HUDEP-2 (cell line): ENCODE results near the gene DMKN.

Source experiments
- DNase-seq, 76 experiments: peaks; one replicate each; lab custom pipeline; 2025; ENCODE audit not compliant: unreplicated experiment in 76 of 76; lab: John Stamatoyannopoulos, UW

Gene DMKN

DNA sequence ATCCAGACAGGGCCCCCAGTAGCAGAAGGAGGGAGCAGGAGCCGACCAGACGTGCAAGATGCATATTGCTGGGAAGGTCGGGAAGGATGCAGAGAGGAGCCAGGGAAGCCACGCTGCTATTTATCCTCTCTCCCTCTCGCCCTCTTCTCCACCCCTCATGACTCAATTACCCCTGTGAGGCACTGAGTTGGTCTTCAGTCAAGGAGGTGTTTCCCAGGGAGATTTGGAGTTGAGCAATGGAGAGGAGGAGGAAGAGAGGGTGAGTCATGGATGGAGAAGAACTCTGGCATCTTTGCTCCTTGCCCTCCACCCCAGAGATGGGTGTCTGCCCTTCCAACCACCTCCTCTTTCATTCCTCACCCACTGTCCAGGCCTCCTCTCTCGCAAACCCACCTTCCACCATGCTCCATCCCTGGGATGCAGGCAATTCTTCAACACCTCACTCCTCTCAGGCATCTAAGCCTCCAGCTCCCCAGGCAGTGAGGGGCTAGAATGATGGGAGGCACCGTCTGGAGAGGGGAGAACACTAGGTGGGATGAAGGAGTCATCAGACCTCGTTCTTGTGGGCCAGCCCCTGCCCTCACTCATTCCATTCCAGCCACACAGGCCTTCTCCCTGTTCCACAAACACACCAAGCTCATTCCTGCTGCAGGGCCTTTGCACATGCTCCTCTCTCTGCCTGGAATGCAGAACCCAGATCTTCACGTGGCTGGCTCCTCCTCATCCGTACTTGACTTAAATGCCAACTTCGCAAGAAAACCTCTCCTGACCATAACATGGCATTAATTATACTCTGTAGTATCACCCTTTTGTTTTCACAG is 15.0 kb upstream of the DMKN start, which contains the start of gene SBSN:
SBSN (minus strand) TSS at position 94 of the 821 bp plus-strand sequence; CDS start at position 64, 30 bp downstream.
- no peak for DNase-seq

DNA sequence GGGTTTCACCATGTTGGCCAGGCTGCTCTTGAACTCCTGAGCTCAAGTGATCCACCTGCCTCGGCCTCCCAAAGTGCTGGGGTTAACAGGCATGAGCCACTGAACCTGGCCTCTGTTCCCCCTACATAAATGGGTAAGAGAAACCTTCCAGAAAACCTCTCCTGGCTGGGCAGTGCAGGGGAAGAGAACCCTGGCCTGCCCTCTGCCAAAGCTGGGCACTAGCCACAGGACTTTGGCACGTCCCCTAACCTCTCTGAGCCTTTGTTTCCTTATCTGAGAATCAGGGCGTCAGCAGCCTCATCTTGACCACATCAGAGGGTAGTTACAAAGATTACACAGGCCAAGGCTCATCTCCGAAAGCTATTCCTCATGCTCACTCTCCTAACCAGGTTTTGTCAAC is 12.4 kb upstream of the DMKN start:
- peak in 1 of 76 experiments; percentile 14 for DNase-seq

DNA sequence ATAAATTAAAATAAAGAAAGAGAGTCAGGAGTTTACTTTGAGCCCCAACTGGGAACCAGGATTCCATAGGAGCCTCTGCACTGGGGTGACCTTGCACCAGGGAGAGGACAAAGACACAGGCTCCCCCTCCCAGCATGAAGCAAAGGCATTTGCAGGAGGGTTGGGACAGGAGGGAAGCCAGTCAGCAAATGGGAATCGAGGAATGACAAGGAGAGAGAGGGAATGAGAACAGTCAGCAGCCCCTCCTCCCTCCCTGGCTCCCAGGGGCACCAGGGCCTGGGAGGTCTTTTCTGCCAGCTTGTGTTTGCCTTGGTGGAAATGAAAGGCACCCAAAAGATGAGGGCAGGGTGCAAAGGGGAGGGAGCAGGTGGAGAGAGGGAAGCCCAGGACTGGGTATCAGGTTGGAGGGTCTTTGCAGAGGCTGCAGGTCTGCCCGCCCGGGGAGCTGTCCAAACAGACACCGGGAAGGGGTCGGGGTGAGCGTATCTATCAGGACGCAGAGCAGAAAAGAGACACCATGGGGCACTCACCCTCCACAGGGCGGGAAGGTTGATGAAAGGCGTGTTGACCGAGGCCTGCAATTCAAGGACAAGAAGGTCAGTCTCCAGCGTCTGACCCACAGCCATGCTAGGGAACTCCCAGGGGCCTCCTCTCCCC is 10.9 kb upstream of the DMKN start:
- no peak for DNase-seq

DNA sequence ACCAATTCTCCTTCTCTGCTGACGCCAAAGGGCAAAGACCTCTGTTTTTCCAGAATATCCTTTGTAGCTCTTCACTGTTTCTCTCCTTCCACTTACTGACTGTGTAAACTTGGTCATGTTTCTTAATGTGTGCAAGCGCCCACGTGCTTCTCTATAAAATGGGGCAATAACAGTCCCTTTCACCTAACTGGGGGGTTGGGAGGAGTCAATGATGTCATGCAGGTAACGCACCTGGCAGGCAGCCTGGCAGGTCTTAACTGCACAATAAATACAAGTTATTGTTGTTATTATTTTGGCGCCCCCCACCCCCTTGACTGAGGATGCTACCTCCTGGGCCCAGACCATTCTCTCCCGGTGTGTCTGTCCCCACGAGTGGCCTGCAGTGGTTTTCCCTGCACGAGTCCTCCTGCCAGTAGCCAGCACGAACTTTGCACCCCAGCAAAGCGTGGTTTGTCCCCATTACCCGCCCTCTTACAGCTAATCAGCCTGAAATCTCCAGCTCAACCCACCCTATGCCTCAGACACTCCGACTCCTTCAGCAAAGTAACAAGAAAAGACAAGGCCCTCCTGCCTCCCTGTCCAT is 9.4 kb upstream of the DMKN start:
- no peak for DNase-seq

DNA sequence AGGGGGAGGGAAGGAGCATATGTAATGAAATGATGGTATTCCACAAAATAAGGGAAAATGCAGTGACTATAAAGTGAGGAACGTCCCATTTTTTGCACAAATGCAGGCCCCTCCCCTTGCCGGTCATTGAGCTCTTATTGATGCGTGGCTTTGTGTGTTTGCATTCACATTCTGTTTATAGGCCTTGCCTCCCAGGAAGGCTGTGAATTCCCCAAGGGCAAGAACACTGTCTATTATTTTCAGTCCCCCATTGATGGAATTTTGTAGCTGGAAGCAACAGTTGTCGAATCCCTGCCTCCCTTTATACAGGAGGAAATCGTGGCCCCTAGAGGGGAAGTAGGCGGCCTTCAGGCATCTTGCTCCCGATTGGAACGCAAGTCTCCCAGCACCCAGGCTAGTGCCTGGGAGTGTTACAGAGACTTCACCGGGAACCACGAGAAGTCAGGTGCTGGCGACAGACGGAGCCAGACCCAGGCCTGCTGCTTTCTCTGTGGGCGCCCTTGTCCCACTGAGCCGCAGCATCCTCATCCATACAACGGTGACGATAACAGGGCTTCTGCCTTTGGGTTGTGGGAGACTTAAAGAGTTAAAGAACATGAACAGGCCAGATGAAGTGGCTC is 7.8 kb upstream of the DMKN start:
- no peak for DNase-seq

DNA sequence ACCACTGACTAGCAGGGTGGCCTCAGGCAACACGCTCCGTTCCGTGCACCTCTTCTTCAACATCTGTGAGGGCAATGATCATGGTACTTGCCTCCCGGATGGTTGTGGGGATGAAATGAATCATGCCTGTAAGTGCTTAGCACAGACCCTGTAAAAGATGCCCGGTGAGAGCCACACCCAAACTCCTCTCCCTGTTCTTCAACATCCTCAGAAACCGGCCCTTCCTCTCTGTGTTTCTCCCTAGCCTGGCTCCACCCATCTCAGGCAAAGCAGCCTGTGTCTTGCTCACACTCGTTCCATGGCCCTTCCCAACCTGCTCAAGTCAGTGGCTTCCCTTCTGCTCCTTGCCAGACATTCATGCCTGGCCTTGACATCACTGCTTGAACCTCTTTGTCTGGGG is 5.8 kb upstream of the DMKN start:
- DNase-seq, result no peak

DNA sequence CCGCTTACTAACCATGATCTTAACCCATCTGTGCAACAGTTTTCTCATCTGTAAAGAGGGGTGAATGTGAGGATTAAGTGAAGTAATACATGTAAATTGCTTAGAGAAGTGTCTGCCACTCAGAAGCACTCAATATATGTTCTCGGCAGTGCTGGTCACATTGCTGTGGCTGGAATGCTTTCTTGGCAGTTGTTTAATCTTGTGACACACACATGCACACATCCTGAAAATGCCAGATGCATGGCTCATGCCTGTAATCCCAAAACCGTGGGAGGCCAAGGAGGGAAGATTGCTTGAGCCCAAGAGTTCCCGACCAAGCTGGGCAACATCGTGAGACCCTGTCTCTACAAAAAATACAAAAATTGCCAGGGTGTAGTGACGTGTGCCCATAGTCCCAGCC is 4.9 kb upstream of the DMKN start:
- no peak for DNase-seq

DNA sequence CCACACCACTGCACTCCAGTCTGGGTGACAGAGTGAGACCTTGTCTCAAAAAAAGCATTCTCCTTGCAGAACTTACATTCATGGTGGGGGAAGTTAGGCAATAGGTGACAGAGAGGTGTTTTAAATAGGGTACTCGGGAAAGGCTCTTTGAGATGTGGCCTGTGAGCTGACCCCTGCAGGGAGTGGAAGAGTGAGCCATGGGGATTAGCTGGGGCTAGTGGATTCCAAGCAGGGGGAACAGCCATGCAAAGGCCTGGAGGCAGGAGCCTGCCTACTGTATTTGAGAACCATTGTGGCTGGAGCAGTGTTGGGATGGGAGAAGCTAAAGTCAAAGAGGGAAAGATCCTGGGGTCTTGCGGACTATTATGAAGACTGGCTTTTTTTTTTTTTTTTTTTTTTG is 3.9 kb upstream of the DMKN start:
- no peak for DNase-seq

DNA sequence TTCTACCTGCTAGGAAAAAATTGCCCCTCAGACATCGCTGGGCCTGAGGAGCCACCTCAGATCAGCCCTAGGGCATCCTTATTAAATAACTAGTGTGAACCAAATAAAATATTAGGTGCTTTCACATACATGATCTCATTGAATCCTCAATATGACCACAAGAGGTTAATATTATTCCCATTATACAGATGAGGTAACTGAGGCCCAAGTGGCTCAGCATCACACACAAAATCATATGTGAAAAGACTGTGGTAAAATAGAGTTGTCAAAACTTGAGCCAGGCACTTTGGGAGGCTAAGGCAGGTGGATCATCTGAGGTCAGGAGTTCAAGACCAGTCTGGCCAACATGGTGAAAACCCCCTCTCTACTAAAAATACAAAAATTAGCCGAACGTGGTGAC is 2.9 kb upstream of the DMKN start:
- DNase-seq, result no peak

DNA sequence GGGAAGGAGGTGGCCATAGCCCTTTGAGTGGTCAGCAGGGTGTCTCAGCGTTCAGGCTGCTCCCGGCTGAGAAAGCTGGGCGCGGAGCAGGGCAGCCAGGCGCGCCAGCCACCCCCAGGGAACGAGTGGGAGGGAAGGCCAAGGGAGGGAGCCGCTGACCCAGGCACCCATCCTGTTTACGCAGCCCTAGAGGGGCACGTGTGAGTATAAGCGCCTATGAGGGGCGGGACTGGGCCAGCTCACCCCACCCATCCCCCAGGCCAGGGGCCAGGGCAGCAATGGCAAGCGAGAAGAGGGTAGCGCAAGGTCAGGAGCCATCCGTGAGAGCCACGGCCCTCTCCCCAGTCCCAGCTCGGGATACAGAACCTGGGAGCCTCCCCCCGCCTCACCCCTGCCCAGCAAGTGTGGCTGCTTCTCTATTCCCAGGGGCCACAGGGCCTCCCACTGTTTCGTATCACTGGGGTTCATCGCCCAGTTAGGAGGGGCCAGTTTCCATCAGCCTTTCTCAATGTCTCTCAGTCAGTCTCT is 897 bp upstream of the DMKN start:
- no peak for DNase-seq

DNA sequence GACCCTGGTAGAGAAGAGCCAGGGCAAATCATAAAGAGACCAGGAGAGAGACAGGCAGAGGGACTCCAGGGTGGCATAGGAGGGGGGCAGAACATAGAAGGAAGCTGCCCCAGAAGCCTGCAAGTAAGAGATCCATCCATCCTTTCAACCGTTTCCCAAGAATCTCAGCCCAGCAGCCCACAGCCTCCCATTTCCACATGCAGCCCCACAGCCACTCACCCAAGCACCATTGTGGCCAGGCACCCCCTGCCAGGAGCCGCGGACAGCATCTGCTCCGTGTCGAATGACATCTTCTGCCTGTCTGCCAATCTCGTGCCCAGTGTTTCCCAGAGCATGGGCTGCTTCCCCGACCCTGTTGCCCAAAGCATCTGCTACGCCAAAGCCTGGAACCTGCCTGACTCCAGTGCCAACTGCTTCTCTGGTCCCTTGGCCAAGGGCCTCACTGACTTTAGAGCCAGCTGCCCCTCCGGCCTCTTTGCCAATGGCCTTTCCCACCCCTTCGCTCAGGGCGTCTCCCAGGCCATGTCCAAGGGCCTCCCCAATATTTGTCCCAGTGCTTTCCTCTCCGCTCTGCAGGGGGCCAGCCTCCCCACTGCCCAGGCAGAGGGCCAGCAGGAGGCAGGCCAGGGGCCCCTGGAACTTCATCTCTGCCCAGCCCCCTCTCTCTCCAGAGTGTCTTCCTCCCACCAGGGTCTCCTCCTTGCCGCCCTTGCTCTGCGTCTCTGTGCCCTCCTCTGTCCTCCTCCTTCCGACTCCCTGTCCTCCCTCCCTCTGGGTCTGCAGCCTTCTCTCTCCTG is 420 bp downstream of the DMKN start:
- no peak for DNase-seq

DNA sequence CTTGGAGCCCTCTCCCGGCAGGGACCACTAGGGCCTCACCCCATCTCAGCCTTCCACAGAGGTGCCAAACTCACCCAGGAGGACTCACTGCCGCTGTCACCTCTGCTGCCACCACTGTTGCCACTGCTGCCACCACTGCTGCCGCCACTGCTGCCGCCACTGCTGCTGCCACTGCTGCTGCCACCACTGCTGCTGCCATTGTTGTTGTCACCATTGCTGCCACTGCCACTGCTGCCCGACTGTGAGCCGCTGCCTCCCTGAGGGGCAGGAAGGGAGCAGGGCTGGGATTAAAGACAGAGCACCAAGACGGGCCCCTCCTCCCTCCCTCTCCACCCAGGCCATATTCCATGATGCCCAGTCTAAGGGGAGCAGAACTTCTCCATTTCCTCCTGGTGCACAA is 2.1 kb downstream of the DMKN start:
- DNase-seq, result no peak

DNA sequence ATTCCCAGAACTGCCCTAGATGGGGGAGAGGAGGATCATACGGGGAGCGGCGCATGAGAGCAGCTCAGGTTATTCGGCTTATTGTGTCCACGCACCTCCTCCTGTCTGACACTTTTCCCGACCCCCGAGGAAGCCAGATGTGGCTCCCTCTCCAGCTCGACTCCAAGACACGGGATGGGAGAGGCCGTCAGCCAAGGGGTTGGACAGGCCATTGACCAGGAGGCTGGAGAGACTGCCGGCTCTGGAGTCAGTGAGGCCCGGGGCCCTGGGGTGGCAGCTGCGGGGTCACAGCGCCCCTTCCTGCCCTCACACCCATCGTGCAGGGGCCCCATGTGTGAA is 2.9 kb downstream of the DMKN start:
- no peak for DNase-seq

DNA sequence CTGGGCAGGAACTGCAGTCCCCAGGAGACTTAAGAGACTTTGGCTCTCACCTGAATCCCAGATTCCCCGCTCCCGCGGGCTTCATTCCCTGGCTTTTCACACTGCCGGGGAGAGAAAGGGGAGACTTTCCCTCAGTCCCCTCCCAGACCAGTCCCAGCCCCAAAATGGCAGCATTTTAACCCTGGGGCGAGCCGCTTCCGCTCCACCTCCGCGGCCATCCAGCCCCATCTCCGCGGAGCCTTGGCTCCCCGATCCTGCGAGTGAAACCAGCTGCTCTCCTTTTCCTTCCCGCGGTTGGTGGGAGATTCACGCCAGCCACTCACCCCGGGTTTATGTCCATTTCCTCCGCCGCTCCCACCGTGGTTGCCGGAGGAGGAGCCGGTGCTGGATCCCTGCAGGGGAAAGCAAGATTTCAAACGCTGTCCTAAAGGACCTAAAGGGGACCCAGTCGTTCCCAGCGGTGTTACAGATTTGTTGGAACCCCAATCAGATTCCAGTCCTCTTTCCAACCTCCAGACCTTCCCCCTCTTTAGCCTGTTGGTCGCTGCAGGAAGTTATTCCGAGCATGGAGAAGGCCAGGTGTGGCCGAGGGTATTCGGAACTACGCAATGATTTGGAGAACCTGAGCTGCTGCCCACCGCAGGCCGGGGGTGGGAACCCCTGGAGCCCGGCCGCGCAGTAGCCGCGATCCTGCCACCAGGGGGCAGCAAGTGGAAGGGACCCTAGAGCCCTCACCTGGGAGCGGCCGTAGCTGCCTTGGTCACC is 3.4 kb downstream of the DMKN start:
- peak in 41 of 76 experiments; percentile 11 to 67 (median 41) for DNase-seq

DNA sequence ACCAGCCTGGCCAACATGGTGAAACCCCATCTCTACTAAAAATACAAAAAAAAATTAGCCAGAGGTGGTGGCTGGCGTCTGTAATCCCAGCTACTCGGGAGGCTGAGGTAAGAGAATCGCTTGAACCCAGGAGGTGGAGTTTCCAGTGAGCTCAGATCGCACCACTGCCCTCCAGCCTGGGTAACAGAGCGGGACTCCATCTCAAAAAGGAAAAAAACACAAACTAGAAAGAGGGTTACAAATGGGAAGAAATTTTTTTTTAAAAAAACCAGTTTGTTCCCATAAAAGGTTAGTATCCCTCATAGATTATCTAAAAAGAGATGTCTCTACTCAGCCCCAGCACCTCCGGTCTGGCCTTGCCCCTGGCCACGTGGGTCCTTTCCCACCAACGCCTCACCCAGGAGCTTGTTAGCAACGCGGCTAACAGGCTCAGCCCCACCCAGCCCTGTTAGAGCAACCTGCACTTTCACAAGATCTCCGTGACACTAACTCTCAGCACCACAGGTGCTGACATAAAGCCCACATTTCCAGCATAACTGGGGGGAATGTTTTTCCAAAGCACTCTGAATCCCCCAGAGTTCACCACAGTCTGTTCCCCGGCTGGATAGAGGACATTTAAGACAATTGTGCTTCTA is 4.3 kb downstream of the DMKN start:
- peak in 7 of 76 experiments; percentile 14 to 31 (median 22) for DNase-seq

DNA sequence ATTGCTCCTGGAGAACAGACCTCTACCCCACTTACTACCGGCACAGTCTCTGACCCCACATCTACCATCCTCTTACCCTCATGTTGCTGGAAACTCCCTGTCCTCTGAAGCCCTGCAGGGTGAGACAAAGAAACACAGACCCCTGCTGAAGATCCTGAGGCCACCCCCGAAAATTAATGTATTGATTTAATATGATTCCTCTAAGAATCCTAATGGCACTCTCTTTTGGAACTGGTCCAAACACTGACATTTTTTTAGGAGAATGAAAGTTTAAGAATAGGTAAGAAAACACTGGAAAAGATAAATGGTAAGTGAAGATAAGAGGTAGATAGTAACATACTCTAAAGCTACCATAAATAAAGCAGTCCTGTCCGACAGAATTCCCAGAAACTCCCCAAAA is 5.3 kb downstream of the DMKN start:
- no peak for DNase-seq

DNA sequence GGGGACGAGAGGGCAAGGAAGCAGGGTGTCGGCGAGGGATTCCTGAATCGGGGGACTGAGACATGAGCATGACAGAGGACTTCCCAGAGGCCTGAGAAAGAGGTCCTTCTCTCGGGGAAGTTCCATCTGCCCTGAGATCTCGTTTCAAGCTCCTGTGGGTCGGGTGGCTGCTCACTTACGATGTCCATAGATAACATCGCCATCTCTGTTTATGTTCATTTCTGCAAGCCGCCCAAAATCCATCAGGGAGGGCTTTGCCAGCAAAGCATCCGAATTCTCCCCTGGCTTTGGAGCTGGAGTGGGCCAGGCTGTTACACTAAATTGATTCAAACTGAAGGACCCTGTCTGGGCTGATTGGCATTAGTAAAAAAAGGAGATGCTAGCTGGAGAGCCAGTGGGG is 5.9 kb downstream of the DMKN start:
- no peak for DNase-seq

DNA sequence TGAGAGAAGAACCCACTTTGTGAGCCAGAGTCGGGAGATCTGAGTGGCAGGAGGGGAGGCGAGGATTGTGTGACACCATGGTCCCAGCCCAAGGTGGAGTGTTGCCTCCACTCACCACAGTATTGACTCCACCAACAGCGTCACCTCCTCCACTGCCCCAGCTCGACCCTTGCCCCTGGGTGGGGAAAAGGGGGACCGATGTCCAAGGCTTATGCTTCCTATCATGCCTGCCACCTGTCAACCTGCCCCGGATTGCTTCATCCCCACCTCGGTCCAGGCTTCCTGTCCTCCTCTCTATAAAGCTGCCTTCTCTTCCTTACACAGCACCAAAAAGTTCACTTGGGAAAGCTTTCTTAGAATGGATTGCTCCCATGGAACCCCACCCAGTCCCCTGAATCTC is 7.4 kb downstream of the DMKN start:
- DNase-seq, result no peak

DNA sequence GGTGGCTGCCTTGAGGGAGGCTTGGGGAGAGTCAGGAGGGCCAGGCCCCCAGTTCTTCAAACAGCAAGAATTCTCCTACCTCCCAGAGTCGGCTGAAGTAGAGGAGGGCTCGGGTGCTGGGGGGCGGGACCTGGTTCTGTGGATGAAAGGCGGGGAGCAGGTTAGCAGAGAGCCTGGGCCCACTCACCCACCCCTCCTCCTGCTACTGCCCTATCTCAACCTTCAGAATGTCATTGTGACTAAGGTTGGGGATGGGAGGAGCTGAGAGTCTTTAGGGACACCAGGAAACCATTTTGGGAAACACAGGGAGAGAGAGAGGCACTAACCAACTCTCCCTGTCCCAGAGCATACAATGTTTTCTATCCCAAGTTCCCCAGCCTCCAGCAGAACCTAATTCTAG is 10.7 kb downstream of the DMKN start:
- DNase-seq, result no peak
